HCT116 (cell line): ENCODE results near the gene SLC24A3.

ENCODE experiments used
- CEBPB ChIP-seq: IDR thresholded peaks from 2 replicates; pipeline ENCODE4 v1.6.1; 2012; ENCODE audit warnings: low read depth
- EZH2 ChIP-seq: fragments of 200-600 bp; sonication (generic); IDR thresholded peaks from 2 replicates; pipeline ENCODE4 v1.6.1; 2017; ENCODE audit warnings: antibody characterized with exemption, mixed run types
- EZH2phosphoT487 ChIP-seq: fragments of 200-600 bp; IDR thresholded peaks from 2 replicates; pipeline ENCODE4 v1.6.1; 2018; ENCODE audit warnings: antibody characterized with exemption, borderline replicate concordance
- POLR2A ChIP-seq: IDR thresholded peaks from 2 replicates; pipeline ENCODE4 v1.7.0; 2011; ENCODE audit warnings: borderline replicate concordance; ENCODE audit not compliant: insufficient read depth, insufficient read length; ENCODE audit errors: extremely low read depth
- POLR2AphosphoS5 ChIP-seq: IDR thresholded peaks from 2 replicates; pipeline ENCODE4 v1.6.1; 2011; ENCODE audit warnings: mild to moderate bottlenecking, low read depth, low read length, moderate library complexity
- SP1 ChIP-seq: IDR thresholded peaks from 2 replicates; pipeline ENCODE4 v1.6.1; 2012; ENCODE audit warnings: low read depth
- YY1 ChIP-seq: IDR thresholded peaks from 2 replicates; pipeline ENCODE4 v1.6.1; 2011; ENCODE audit warnings: low read length, low read depth, moderate library complexity, mild to moderate bottlenecking; ENCODE audit not compliant: insufficient replicate concordance; ENCODE audit errors: extremely low read depth
- TF ChIP-seq, protein P1 (sequence below), 3 experiments: fragments of 200-600 bp in 1 of 3; sonication (generic) in 1 of 3; IDR thresholded peaks in 2 of 3; conservative IDR thresholded peaks in 1 of 3; 2 replicates each; pipeline ENCODE4 v1.5.1; 2012 to 2017; ENCODE audit warnings: low read depth in 2 of 3, low read length in 2 of 3, antibody characterized with exemption in 1 of 3, borderline replicate concordance in 1 of 3, control low read depth in 1 of 3, mild to moderate bottlenecking in 1 of 3, mixed read lengths in 1 of 3, mixed run types in 1 of 3, moderate library complexity in 1 of 3; ENCODE audit not compliant: insufficient read depth in 1 of 3
- TF ChIP-seq, protein P2 (sequence below): IDR thresholded peaks from 2 replicates; pipeline ENCODE4 v1.6.1; 2012; ENCODE audit warnings: low read depth
- TF ChIP-seq, protein P3 (sequence below): IDR thresholded peaks from 2 replicates; pipeline ENCODE4 v1.6.1; 2012

DNA sequence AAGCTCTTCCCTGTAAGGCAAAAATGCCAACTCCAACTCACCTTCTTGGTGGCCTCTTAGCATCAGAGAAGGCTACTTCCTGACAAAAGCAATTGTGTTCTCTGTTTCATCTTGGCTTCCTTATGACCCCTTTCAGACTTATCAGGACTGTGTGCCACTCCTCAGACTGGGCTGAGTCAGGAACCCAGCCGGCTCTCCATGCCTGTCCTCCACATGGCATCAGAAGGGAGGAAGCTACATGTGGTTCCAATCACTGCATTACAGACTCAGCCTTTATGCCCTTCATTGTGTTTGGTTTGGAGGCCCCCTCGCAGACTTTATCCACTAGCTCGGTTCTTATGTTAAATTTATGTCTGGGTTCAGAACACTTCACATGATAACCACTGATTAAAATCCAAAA, 142.5 kb downstream of the SLC24A3 start:
- TF ChIP-seq, protein P1, sequence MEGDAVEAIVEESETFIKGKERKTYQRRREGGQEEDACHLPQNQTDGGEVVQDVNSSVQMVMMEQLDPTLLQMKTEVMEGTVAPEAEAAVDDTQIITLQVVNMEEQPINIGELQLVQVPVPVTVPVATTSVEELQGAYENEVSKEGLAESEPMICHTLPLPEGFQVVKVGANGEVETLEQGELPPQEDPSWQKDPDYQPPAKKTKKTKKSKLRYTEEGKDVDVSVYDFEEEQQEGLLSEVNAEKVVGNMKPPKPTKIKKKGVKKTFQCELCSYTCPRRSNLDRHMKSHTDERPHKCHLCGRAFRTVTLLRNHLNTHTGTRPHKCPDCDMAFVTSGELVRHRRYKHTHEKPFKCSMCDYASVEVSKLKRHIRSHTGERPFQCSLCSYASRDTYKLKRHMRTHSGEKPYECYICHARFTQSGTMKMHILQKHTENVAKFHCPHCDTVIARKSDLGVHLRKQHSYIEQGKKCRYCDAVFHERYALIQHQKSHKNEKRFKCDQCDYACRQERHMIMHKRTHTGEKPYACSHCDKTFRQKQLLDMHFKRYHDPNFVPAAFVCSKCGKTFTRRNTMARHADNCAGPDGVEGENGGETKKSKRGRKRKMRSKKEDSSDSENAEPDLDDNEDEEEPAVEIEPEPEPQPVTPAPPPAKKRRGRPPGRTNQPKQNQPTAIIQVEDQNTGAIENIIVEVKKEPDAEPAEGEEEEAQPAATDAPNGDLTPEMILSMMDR (IDR thresholded peaks at IDR 0.05 in 2 of 3, conservative IDR thresholded peaks at IDR 0.05 in 1 of 3; ENCODE audit: borderline replicate concordance in 1 of 3, insufficient read depth in 1 of 3, low read depth in 2 of 3, low read length in 2 of 3), result no peak
- TF ChIP-seq POLR2A (no peak), CEBPB (no peak), POLR2AphosphoS5 (no peak), SP1 (no peak), EZH2 (no peak), EZH2phosphoT487 (no peak), YY1 (no peak)
- TF ChIP-seq, protein P2, sequence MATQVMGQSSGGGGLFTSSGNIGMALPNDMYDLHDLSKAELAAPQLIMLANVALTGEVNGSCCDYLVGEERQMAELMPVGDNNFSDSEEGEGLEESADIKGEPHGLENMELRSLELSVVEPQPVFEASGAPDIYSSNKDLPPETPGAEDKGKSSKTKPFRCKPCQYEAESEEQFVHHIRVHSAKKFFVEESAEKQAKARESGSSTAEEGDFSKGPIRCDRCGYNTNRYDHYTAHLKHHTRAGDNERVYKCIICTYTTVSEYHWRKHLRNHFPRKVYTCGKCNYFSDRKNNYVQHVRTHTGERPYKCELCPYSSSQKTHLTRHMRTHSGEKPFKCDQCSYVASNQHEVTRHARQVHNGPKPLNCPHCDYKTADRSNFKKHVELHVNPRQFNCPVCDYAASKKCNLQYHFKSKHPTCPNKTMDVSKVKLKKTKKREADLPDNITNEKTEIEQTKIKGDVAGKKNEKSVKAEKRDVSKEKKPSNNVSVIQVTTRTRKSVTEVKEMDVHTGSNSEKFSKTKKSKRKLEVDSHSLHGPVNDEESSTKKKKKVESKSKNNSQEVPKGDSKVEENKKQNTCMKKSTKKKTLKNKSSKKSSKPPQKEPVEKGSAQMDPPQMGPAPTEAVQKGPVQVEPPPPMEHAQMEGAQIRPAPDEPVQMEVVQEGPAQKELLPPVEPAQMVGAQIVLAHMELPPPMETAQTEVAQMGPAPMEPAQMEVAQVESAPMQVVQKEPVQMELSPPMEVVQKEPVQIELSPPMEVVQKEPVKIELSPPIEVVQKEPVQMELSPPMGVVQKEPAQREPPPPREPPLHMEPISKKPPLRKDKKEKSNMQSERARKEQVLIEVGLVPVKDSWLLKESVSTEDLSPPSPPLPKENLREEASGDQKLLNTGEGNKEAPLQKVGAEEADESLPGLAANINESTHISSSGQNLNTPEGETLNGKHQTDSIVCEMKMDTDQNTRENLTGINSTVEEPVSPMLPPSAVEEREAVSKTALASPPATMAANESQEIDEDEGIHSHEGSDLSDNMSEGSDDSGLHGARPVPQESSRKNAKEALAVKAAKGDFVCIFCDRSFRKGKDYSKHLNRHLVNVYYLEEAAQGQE, result no peak
- TF ChIP-seq, protein P3, sequence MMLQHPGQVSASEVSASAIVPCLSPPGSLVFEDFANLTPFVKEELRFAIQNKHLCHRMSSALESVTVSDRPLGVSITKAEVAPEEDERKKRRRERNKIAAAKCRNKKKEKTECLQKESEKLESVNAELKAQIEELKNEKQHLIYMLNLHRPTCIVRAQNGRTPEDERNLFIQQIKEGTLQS, result no peak
